HG03135 (cell line): ENCODE measurements around the gene TOGARAM1.

Source experiments
- ATAC-seq: cut with Tn5 transposase; IDR thresholded peaks from one replicate; pipeline ENCODE4 v1.9.1; 2021; ENCODE audit warnings: mild to moderate bottlenecking, moderate library complexity; ENCODE audit not compliant: unreplicated experiment

Gene TOGARAM1

GRCh38 chr14:44963044-44963528 is 1.1 kb downstream of the TOGARAM1 start:
- no peak for ATAC-seq

- ATAC-seq, result no peak
Observed at GRCh38 chr14:44963775-44964380, 1.9 kb downstream of the TOGARAM1 start.

- no peak for ATAC-seq
Observed at GRCh38 chr14:44966601-44967336, 4.8 kb downstream of the TOGARAM1 start.

- ATAC-seq, result no peak
Observed at GRCh38 chr14:44968714-44969113, 6.7 kb downstream of the TOGARAM1 start.

- ATAC-seq, result no peak
Observed at GRCh38 chr14:44970907-44971306, 8.9 kb downstream of the TOGARAM1 start.

GRCh38 chr14:44971459-44971858 is 9.5 kb downstream of the TOGARAM1 start:
- no peak for ATAC-seq

- no peak for ATAC-seq
Observed at GRCh38 chr14:44979273-44979672, 17.3 kb downstream of the TOGARAM1 start.

- ATAC-seq, result no peak
Observed at GRCh38 chr14:44979740-44980356, 17.9 kb downstream of the TOGARAM1 start.

- no peak for ATAC-seq
Observed at GRCh38 chr14:44981198-44981597, 19.2 kb downstream of the TOGARAM1 start.

- ATAC-seq, result no peak
Observed at GRCh38 chr14:44982594-44982993, 20.6 kb downstream of the TOGARAM1 start.

- ATAC-seq, result no peak
Observed at GRCh38 chr14:44988694-44989093, 26.7 kb downstream of the TOGARAM1 start.

- ATAC-seq, result no peak
Observed at GRCh38 chr14:44989497-44990440, 27.8 kb downstream of the TOGARAM1 start.

GRCh38 chr14:44990533-44990932 is 28.5 kb downstream of the TOGARAM1 start:
- no peak for ATAC-seq

GRCh38 chr14:44995196-44995595 is 33.2 kb downstream of the TOGARAM1 start:
- no peak for ATAC-seq

- ATAC-seq, result no peak
Observed at GRCh38 chr14:44995770-44996294, 33.8 kb downstream of the TOGARAM1 start.

- no peak for ATAC-seq
Observed at GRCh38 chr14:45003924-45004323, 41.9 kb downstream of the TOGARAM1 start.

- no peak for ATAC-seq
Observed at GRCh38 chr14:45015133-45015532, 53.1 kb downstream of the TOGARAM1 start.

- no peak for ATAC-seq
Observed at GRCh38 chr14:45028107-45028626, 66.2 kb downstream of the TOGARAM1 start.

GRCh38 chr14:45034730-45035129 is 72.7 kb downstream of the TOGARAM1 start:
- ATAC-seq, result no peak

GRCh38 chr14:45038256-45038655 is 76.3 kb downstream of the TOGARAM1 start:
- no peak for ATAC-seq
